GM12878 (cell line): Measurements from ENCODE around the gene ZNF839. TPM values are rescaled to one million over a fixed set of nuclear protein-coding genes. Genes with fewer than 3 reads are reported as not detected.

Experiments used
- ATAC-seq: fragments of 200-7000 bp; cut with Tn5 transposase; 3 replicates; pipeline ENCODE4 v1.9.1; 2020; ENCODE audit warnings: mild to moderate bottlenecking, moderate library complexity
- BruUV-seq: library from RNA; stranded (reverse); fragments of 400-500 nt; replicated peaks from 2 replicates; lab custom pipeline; 2021; lab: Mats Ljungman, UMichigan
- CTCF ChIA-PET: fragments of 300-600 bp; sonication (Branson Sonifier 250); formaldehyde crosslinking; extraction: SDS; loops from one replicate; lab custom pipeline; 2021; ENCODE audit warnings: inconsistent platforms; lab: Yijun Ruan, JAX
- POLR2A ChIA-PET: fragments of 350-600 bp; formaldehyde crosslinking; extraction: SDS; loops from one replicate; lab custom pipeline; 2021; ENCODE audit warnings: inconsistent platforms; lab: Charles Lee
- RAD21 ChIA-PET: fragments of 300-600 bp; sonication (Branson Sonifier 250); formaldehyde crosslinking; loops from one replicate; lab custom pipeline; 2023; ENCODE audit warnings: antibody characterized with exemption; ENCODE audit not compliant: unreplicated experiment; lab: Charles Lee
- SMC1A ChIA-PET: fragments of 300-600 bp; sonication (Branson Sonifier 250); formaldehyde crosslinking; loops from one replicate; lab custom pipeline; 2023; ENCODE audit not compliant: unreplicated experiment, uncharacterized antibody; lab: Charles Lee
- DNase-seq: peaks from one replicate; pipeline ENCODE4 v3.0.0-alpha.2; 2011; ENCODE audit warnings: low read depth, low spot score
- FAIRE-seq: peaks from 3 replicates; lab custom pipeline; 2011; peaks lifted over from hg19 to GRCh38; lab: Jason Lieb, UNC
- H2AFZ ChIP-seq: 2 replicates; pipeline ENCODE4 v1.6.0; 2011; ENCODE audit warnings: low read depth, low read length, control low read depth; ENCODE audit not compliant: control insufficient read depth
- H3K27ac ChIP-seq: 2 replicates; pipeline ENCODE4 v1.5.1; 2011; ENCODE audit warnings: control low read depth; ENCODE audit not compliant: control insufficient read depth, insufficient read depth
- H3K27me3 ChIP-seq, 2 experiments: replicated peaks in 1 of 2; 2 replicates each; pipeline versions ENCODE4 v1.6.0 to v1.6.1; 2011; ENCODE audit warnings: low read length in 1 of 2; ENCODE audit not compliant: control insufficient read depth in 2 of 2, insufficient read depth in 2 of 2
- H3K36me3 ChIP-seq, 2 experiments: 2 replicates each; pipeline ENCODE4 v1.5.1; 2011; ENCODE audit warnings: low read length in 1 of 2; ENCODE audit not compliant: control insufficient read depth in 2 of 2, insufficient read depth in 2 of 2
- H3K4me1 ChIP-seq: 2 replicates; pipeline ENCODE4 v1.6.1; 2011; ENCODE audit warnings: mild to moderate bottlenecking, low read length, moderate library complexity, mixed read lengths; ENCODE audit not compliant: control insufficient read depth, insufficient read depth
- H3K4me2 ChIP-seq: 2 replicates; pipeline ENCODE4 v1.6.0; 2011; ENCODE audit warnings: control low read depth; ENCODE audit not compliant: control insufficient read depth, insufficient read depth
- H3K4me3 ChIP-seq: fragments of 200-600 bp; sonication (generic); 2 replicates; pipeline ENCODE4 v1.5.1; 2016
- H3K79me2 ChIP-seq: 2 replicates; pipeline ENCODE4 v1.6.0; 2011; ENCODE audit warnings: low read length; ENCODE audit not compliant: control insufficient read depth, insufficient read depth
- H3K9ac ChIP-seq: 2 replicates; pipeline ENCODE4 v1.8.0; 2011; ENCODE audit warnings: low read length, control low read depth, mixed read lengths; ENCODE audit not compliant: control insufficient read depth, insufficient read depth
- H3K9me3 ChIP-seq: replicated peaks from 3 replicates; pipeline ENCODE4 v1.5.1; 2011; ENCODE audit warnings: mild to moderate bottlenecking, low read length; ENCODE audit not compliant: control insufficient read depth, insufficient read depth
- H4K20me1 ChIP-seq: 2 replicates; pipeline ENCODE4 v1.6.0; 2011; ENCODE audit not compliant: control insufficient read depth, insufficient read depth
- ATF7 ChIP-seq: fragments of 450-650 bp; IDR thresholded peaks from 2 replicates; pipeline ENCODE4 v1.6.1; 2016; ENCODE audit warnings: low read depth, mild to moderate bottlenecking
- EED ChIP-seq: sonication (generic); IDR thresholded peaks from 2 replicates; pipeline ENCODE4 v1.6.1; 2016; ENCODE audit warnings: antibody characterized with exemption, low read depth
- EGR1 ChIP-seq, 2 experiments: IDR thresholded peaks; 1 replicate in 1 of 2; 2 replicates in 1 of 2; pipeline ENCODE4 v1.6.1; 2011 to 2012; ENCODE audit warnings: low read depth in 2 of 2, low read length in 2 of 2, borderline replicate concordance in 1 of 2, mild to moderate bottlenecking in 1 of 2, moderate library complexity in 1 of 2
- HDAC2 ChIP-seq: fragments of 200-600 bp; sonication (generic); IDR thresholded peaks from 2 replicates; pipeline ENCODE4 v1.6.1; 2017
- IRF4 ChIP-seq: IDR thresholded peaks from 2 replicates; pipeline ENCODE4 v1.6.1; 2011; ENCODE audit warnings: low read depth, low read length
- IRF5 ChIP-seq: fragments of 450-650 bp; IDR thresholded peaks from 2 replicates; pipeline ENCODE4 v1.6.1; 2017; ENCODE audit warnings: borderline replicate concordance
- ZBTB11 ChIP-seq: fragments of 450-650 bp; formaldehyde crosslinking; IDR thresholded peaks from 2 replicates; pipeline ENCODE4 v1.5.0; 2022; ENCODE audit warnings: mild to moderate bottlenecking, missing genetic modification characterization
- in situ Hi-C: fragments of 300-500 bp; cut with MboI; formaldehyde crosslinking; loops from 9 replicates; pipeline ENCODE4 v1.14.3; 2018; ENCODE audit warnings: mixed read lengths
- intact Hi-C: fragments of 100-400 bp; cut with micrococcal nuclease; formaldehyde crosslinking; loops from one replicate; pipeline ENCODE4 v1.14.2; 2022; ENCODE audit not compliant: unreplicated experiment
- polyA plus RNA-seq, 11 experiments: library from polyadenylated mRNA; depleted of rRNA in 4 of 11; unstranded in 6 of 11; stranded (reverse) in 5 of 11; fragments of >200 nt; fragmentation: Nextera tagmentation in 4 of 11; fragmentation: Illumina TruSeq in 1 of 11; extraction: Ambion mirVana in 4 of 11; extraction: Trizol in 1 of 11; gene quantifications; 1 replicate in 1 of 11; 2 replicates in 10 of 11; pipeline versions ENCODE4 v1.2.1 to v1.2.3, GENCODE V29; 2011 to 2016; ENCODE audit warnings: inconsistent platforms in 2 of 11, missing spikeins in 2 of 11, low read depth in 1 of 11
- total RNA-seq, 4 experiments: library from RNA; depleted of rRNA in 3 of 4; stranded (reverse); fragments of >200 nt in 3 of 4; fragmentation: Illumina TruSeq in 1 of 4; extraction: Trizol in 1 of 4; gene quantifications; 2 replicates each; pipeline versions ENCODE4 v1.2.1 to v1.2.3, GENCODE V29; 2013 to 2021
- TF ChIP-seq, protein P1 (sequence below): fragments of 150-350 bp; IDR thresholded peaks from 2 replicates; pipeline ENCODE4 v1.6.1; 2016; ENCODE audit warnings: low read depth, low read length
- TF ChIP-seq, protein P2 (sequence below): IDR thresholded peaks from 2 replicates; pipeline ENCODE4 v1.6.1; 2012; ENCODE audit warnings: low read length, inconsistent platforms
- TF ChIP-seq, protein P3 (sequence below): fragments of 450-650 bp; IDR thresholded peaks from 2 replicates; pipeline ENCODE4 v1.6.1; 2018; ENCODE audit warnings: borderline replicate concordance, mild to moderate bottlenecking; ENCODE audit not compliant: partially characterized antibody

ZNF839 gene
- total and polyA plus RNA-seq, 10 of the 15 experiments (the other 5 are each of a cell fraction or from before 2014, with no cell fraction given), result 1.4 to 14.4 (median 8.6) TPM

- Histone ChIP-seq H3K27me3 (no peaks in the 10 kb centered on the region), H3K4me2 (no peak overlapping the region), H3K36me3 (no peaks in the 10 kb centered on the region; a peak in 1 of 4 replicates), H2AFZ (no peak overlapping the region), H3K9me3 (no peaks in the 10 kb centered on the region), H3K4me1 (no peaks in the 10 kb centered on the region), H4K20me1 (no peaks in the 10 kb centered on the region), H3K9ac (no peak overlapping the region), H3K79me2 (no peaks in the 10 kb centered on the region), H3K27ac (no peak overlapping the region), H3K4me3 (no peak overlapping the region)
- BruUV-seq, result no TSS peak
- ChIA-PET SMC1A (interaction anchor here (0.6 kb wide), 1 partner anchor 543 kb away, joined by 3 read pairs; no protein-coding TSS in a partner anchor), RAD21 (no interaction called here), POLR2A (no interaction called here), CTCF (interaction anchor here (1.3 kb wide), 1 partner anchor 55 kb away, joined by 5 read pairs; no protein-coding TSS in a partner anchor)
- in situ Hi-C loops, result no loop called here
- ATAC-seq, result no peak
- intact Hi-C loops, result no loop called here
- DNase-seq, result no peak
- FAIRE-seq, result no peak
- TF ChIP-seq, protein P1, sequence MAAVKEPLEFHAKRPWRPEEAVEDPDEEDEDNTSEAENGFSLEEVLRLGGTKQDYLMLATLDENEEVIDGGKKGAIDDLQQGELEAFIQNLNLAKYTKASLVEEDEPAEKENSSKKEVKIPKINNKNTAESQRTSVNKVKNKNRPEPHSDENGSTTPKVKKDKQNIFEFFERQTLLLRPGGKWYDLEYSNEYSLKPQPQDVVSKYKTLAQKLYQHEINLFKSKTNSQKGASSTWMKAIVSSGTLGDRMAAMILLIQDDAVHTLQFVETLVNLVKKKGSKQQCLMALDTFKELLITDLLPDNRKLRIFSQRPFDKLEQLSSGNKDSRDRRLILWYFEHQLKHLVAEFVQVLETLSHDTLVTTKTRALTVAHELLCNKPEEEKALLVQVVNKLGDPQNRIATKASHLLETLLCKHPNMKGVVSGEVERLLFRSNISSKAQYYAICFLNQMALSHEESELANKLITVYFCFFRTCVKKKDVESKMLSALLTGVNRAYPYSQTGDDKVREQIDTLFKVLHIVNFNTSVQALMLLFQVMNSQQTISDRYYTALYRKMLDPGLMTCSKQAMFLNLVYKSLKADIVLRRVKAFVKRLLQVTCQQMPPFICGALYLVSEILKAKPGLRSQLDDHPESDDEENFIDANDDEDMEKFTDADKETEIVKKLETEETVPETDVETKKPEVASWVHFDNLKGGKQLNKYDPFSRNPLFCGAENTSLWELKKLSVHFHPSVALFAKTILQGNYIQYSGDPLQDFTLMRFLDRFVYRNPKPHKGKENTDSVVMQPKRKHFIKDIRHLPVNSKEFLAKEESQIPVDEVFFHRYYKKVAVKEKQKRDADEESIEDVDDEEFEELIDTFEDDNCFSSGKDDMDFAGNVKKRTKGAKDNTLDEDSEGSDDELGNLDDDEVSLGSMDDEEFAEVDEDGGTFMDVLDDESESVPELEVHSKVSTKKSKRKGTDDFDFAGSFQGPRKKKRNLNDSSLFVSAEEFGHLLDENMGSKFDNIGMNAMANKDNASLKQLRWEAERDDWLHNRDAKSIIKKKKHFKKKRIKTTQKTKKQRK, result no peak
- TF ChIP-seq ZBTB11 (CRISPR knock-in tag), result no peak
- TF ChIP-seq IRF5, result no peak
- TF ChIP-seq IRF4, result no peak
- no peak for TF ChIP-seq EED
- TF ChIP-seq HDAC2, result no peak
- TF ChIP-seq, protein P2, sequence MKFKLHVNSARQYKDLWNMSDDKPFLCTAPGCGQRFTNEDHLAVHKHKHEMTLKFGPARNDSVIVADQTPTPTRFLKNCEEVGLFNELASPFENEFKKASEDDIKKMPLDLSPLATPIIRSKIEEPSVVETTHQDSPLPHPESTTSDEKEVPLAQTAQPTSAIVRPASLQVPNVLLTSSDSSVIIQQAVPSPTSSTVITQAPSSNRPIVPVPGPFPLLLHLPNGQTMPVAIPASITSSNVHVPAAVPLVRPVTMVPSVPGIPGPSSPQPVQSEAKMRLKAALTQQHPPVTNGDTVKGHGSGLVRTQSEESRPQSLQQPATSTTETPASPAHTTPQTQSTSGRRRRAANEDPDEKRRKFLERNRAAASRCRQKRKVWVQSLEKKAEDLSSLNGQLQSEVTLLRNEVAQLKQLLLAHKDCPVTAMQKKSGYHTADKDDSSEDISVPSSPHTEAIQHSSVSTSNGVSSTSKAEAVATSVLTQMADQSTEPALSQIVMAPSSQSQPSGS, result no peak
- TF ChIP-seq ATF7, result no peak
- no peak for TF ChIP-seq EGR1 (IDR thresholded peaks at IDR 0.05; ENCODE audit: borderline replicate concordance in 1 of 2, low read depth in 2 of 2, low read length in 2 of 2)
- TF ChIP-seq, protein P3, sequence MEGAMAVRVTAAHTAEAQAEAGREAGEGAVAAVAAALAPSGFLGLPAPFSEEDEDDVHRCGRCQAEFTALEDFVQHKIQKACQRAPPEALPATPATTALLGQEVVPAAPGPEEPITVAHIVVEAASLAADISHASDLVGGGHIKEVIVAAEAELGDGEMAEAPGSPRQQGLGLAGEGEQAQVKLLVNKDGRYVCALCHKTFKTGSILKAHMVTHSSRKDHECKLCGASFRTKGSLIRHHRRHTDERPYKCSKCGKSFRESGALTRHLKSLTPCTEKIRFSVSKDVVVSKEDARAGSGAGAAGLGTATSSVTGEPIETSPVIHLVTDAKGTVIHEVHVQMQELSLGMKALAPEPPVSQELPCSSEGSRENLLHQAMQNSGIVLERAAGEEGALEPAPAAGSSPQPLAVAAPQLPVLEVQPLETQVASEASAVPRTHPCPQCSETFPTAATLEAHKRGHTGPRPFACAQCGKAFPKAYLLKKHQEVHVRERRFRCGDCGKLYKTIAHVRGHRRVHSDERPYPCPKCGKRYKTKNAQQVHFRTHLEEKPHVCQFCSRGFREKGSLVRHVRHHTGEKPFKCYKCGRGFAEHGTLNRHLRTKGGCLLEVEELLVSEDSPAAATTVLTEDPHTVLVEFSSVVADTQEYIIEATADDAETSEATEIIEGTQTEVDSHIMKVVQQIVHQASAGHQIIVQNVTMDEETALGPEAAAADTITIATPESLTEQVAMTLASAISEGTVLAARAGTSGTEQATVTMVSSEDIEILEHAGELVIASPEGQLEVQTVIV, result no peak
These were observed 67.5 kb downstream of the ZNF839 start for GRCh38 chr14:102387086-102387485.
